ENCODE results near the gene IPO11. TPM values are rescaled to one million over a fixed set of nuclear protein-coding genes. Genes with fewer than 3 reads are reported as not detected.

Gene IPO11
- total and polyA plus RNA-seq, 2 of the 4 experiments (the other 2 are of a cell fraction) = 12.6 to 40.0 TPM

- DNase-seq = no peak
- Histone ChIP-seq H3K4ac (ENCODE audit: low read depth, low read length) (no peak overlapping the region), H3K9me3 (ENCODE audit: control insufficient read depth, insufficient read depth, low read length) (no peaks in the 10 kb centered on the region), H3K4me3 (ENCODE audit: insufficient read depth, low read depth, low read length) (no peak overlapping the region), H2AFZ (replicated peaks; ENCODE audit: low read length, poor library complexity) (no peak overlapping the region), H3K79me1 (ENCODE audit: low read depth in 1 of 2, low read length in 2 of 2) (no peaks in the 10 kb centered on the region), H3K14ac (replicated peaks; ENCODE audit: low read depth, low read length) (no peak overlapping the region), H3K9ac (ENCODE audit: low read depth, low read length) (no peak overlapping the region), H3K4me1 (ENCODE audit: control insufficient read depth, insufficient read depth, low read length) (no peaks in the 10 kb centered on the region), H2AK5ac (ENCODE audit: low read depth, low read length) (no peak overlapping the region), H4K91ac (ENCODE audit: insufficient read depth, low read depth, low read length) (no peak overlapping the region), H2BK20ac (ENCODE audit: low read depth, low read length) (no peak overlapping the region), H3K23ac (ENCODE audit: low read depth, low read length) (no peak overlapping the region), H4K20me1 (ENCODE audit: insufficient read depth, low read length) (no peaks in the 10 kb centered on the region), H2BK5ac (ENCODE audit: low read depth, low read length, poor library complexity, severe bottlenecking) (no peak overlapping the region), H2AK9ac (replicated peaks; ENCODE audit: low read depth, low read length, poor library complexity) (no peak overlapping the region), H4K5ac (ENCODE audit: low read depth, low read length) (no peak overlapping the region), H4K8ac (ENCODE audit: low read depth in 2 of 2, low read length in 2 of 2) (no peak overlapping the region), H3K56ac (ENCODE audit: extremely low read depth, insufficient read depth, low read length) (no peak overlapping the region), H3K27me3 (ENCODE audit: control insufficient read depth, insufficient read depth, low read length) (no peaks in the 10 kb centered on the region), H3K27ac (ENCODE audit: insufficient read depth, low read length) (no peak overlapping the region), H2BK15ac (ENCODE audit: low read depth, low read length) (no peak overlapping the region), H3K4me2 (ENCODE audit: low read depth, low read length) (no peak overlapping the region), H3K9me1 (ENCODE audit: insufficient read depth, low read length) (no peaks in the 10 kb centered on the region), H3K18ac (ENCODE audit: low read depth, low read length) (no peak overlapping the region), H3K36me3 (ENCODE audit: control insufficient read depth, insufficient read depth, low read length) (no peaks in the 10 kb centered on the region), H2BK120ac (ENCODE audit: low read depth, low read length) (no peak overlapping the region)
- no peak for ATAC-seq (ENCODE audit: low read depth)
- BruUV-seq (replicated peaks) = no TSS peak
- CTCF ChIA-PET = interaction anchor here (1.4 kb wide), 1 partner anchor 13 kb away, joined by 3 read pairs; no protein-coding TSS in a partner anchor
- POLR2A ChIA-PET (ENCODE audit: unreplicated experiment) = no interaction called here
- no CpG with 5 or more reads among the region's 1 CpG for WGBS, 2 experiments (ENCODE audit: extremely low coverage in 2 of 2, insufficient read length in 1 of 2)
- dilution Hi-C loops (cut with HindIII; ENCODE audit: low sequenced_read_pairs, unreplicated experiment) = no loop called here
- in situ Hi-C loops (cut with MboI; ENCODE audit: low sequenced_read_pairs) = no loop called here
- intact Hi-C loops (cut with micrococcal nuclease) = no loop called here
- TF ChIP-seq MAFK (IDR thresholded peaks at IDR 0.05; ENCODE audit: low read depth, low read length) (no peak), USF2 (IDR thresholded peaks at IDR 0.05; ENCODE audit: low read depth, low read length) (no peak), RCOR1 (IDR thresholded peaks at IDR 0.05; ENCODE audit: insufficient replicate concordance, low read length) (no peak), MAZ (IDR thresholded peaks at IDR 0.05; ENCODE audit: borderline replicate concordance, low read depth, low read length) (no peak), CTCF (conservative IDR thresholded peaks at IDR 0.05; ENCODE audit: low read depth, low read length) (no peak), SMC3 (IDR thresholded peaks at IDR 0.05; ENCODE audit: low read depth, low read length) (no peak), POLR2A (IDR thresholded peaks at IDR 0.05; ENCODE audit: low read depth, low read length) (no peak), NFE2L2 (IDR thresholded peaks at IDR 0.05; ENCODE audit: low read depth, low read length) (no peak), RFX5 (IDR thresholded peaks at IDR 0.05; ENCODE audit: low read depth, low read length) (no peak), MXI1 (IDR thresholded peaks at IDR 0.05; ENCODE audit: borderline replicate concordance, low read depth, low read length) (no peak), FOS (IDR thresholded peaks at IDR 0.05; ENCODE audit: low read depth, low read length) (no peak), BHLHE40 (IDR thresholded peaks at IDR 0.05; ENCODE audit: low read depth, low read length) (no peak), RAD21 (IDR thresholded peaks at IDR 0.05; ENCODE audit: low read length) (no peak)
Measured at GRCh38 chr5:62522811-62523210, 110.2 kb downstream of the IPO11 start.

Data from IMR-90 (cell line).